HUDEP-2 (cell line): ENCODE data around the gene OLA1.

Experiments
- DNase-seq, 76 experiments: peaks; one replicate each; lab custom pipeline; 2025; ENCODE audit not compliant: unreplicated experiment in 76 of 76; lab: John Stamatoyannopoulos, UW

OLA1 gene

DNA sequence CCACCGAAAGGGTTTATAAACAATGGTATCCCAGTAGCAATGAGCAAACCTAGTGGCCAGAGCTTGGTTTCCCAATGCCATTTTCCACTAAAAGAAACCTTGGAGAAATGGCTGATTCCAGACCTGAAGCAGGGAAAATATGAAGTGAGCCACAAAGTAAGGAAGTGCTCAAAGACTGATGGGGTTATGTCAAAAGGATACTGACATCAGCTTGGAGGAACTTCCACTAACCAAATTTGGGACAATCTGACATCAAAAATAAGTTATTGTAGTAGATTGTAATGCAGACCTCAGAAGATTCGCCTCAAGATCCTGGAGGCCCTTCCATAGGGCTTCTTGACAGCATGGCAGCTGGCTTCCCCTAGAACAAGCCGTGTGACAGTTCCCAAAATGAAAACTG is 203.8 kb downstream of the OLA1 start:
- DNase-seq: no peak

DNA sequence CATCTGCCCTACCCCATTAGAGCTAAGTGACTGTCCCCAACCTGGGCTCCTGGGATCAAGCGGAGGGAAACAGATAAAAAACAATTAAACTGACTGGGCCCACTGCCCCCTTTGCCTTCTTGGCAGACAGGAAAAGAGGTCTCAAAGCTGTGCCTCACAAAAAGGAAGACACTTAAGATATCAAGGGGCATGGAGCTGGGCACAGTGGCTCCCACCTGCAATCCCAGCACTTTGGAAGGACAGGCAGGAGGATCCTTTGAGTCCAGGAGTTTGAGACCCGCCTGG is 208.0 kb downstream of the OLA1 start:
- no peak for DNase-seq

DNA sequence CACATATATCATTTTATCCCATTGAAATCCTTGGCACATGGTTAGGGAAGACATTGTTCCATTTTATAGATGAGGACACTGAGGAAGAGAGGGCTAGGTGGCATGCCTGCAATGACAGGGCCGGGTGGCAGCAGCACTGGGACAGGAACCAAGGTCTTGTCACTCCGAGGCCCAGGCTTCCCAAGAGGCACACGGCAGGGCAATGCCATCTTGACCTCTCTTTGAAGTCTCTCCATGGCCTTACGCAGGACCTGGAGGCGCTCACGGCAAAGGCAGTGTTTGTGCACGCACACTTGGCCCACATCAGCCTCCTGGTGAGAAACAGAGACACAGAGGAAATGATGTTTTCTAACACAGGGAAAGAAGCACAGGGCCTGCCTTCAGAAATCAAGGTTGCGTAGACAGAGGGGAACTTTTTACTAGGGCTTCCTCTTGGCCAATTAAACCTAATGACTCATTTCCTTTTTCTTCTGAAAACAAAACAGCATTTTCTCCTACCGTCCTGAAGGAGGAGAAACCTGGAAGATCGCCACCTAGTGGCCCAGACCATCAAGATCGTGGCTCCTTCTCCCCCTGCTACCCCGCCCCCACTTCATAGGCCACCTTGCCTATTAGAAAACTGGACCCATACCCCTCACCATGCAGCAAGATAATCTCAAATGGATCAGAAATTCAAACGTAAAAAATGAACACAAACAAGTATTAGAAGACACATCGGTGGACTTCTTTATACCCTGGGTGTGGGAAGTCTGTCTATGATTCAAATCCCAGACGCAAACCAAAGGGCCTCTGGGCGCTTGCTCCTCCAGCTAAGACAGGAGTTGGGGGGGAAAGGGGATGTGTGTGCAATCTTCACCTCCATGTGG is 208.5 kb downstream of the OLA1 start:
- DNase-seq: peak in 66 of 76 experiments; percentile 9 to 81 (median 51)

DNA sequence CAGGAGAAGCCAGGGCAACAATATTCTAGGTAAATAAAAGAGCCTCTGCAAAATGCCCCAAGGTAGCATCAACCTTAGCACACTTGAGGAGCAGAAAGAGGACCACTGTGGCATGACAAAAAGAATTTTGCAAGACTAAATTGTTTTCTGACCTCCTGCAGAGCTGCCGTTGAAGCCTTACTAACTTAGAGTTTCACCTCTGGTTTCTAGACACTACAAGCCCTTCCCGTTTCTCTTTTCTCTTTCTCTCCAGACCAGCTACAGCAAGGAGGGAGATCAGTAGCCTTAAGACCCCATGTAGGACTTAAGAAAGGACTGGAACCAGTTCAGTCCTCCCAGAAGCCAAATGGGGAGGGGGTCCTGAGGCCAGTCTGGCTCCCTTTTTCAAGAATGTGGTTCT is 209.9 kb downstream of the OLA1 start:
- no peak for DNase-seq

DNA sequence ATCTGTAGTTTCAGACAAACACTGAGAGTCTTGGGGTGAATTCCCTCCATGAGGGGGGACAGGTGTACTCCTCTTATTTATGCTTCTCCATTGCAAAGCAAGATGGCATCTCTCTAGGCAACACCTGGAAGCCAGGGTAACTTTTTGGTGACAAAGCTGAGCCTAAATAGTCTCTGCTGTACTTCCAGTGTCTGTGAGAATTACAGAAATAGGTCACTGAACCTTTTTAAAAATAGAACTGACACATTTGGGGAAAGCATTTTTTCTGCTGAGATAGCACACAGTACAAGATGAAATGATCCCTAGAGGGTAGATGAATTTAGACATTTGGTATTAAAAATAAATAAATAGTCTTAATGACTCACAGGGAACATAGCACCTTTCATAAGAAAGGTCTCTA is 211.5 kb downstream of the OLA1 start:
- no peak for DNase-seq

DNA sequence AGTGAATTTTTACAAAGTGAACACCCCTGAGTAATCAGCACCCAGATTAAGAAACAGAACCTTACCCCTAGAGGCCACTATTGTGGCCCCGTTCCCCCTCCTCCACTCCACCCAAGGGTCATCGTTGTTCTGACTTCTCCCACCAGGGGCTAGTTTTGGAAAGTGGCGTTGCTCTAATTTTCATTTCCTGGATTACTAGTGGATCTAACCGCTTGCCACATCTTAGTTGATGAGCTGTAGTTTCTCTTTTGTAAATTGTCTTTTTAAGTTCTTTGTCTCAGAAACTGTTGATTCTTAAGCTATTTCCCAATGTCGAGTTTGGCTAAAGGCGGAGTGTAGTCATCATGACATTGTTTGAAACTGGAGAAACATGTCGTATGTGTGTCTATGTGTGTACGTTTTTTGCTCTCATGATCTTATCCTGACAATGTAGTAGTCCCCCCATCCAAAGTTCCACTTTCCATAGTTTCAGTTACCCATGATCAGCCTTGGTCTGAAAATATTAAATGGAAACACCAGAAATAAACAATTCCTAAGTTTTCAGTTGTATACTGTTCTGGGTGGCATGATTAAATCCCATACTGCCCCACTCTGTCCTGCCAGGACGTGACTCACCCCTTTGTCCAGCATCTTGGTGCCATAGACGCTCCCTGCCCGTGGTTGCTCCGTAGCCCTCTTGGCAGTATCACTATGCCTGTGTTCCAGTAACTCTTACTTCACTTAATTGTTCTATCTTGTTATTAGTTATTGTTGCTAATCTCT is 212.2 kb downstream of the OLA1 start:
- DNase-seq: no peak

DNA sequence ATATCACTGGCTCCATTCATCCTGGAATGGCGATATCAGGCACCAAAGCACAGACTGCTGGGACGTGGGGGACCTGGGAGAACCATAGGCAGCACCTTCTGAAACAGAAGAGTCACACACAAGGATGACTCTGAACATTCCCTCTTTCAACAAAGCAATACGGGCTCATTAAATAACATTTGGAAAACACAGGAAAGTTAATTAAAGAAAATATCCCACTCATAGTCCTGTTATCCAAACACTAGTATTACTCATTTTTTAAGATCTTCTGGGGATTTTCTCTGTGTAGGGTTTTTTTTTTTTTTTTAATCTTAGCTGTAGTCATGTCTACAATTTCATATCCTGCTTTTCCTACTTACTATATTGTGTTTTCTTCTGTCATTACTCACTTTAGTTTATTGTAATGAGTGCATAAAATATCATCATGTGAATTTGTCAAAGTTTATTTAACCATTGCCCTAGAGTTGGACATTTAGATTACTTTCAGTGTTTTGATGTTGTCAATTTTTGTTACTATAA is 213.2 kb downstream of the OLA1 start:
- no peak for DNase-seq

DNA sequence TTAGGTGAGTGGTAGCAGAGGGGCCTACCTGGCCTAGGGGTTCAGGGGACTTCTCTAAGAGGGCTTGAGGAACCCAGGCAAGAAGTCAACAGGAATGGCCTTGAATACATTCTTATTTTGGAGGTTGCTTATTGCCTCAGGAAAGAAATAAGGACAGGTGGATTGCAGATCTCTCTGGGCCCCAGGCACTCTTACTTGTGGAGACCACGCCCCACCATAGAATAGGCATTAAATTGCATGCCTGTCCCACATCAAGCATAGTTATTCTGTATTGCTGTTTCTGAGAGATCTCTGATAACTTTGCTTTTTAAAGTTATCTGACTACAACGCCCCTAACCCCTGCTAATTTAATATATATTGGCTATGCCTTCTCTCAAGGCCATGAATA is 215.2 kb downstream of the OLA1 start:
- no peak for DNase-seq

DNA sequence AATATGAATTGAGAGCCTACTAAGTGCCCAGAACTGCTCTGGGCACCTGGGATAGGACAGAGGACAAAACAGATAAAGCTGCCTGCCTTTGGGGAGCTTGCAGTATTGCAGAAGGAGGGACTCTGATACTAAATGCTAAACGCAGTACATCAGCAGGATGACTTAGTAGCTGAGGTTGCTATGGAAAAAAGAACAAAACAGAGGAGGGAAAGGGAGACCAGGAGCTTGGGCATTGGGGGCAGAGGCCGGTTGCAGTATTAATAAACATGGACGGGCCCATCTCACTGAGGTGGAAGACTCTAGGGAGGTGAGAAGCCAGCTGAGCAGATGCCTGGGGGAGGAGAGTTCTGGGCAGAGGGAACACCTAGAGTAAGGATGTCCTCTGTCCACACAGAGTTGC is 217.1 kb downstream of the OLA1 start:
- DNase-seq: no peak

DNA sequence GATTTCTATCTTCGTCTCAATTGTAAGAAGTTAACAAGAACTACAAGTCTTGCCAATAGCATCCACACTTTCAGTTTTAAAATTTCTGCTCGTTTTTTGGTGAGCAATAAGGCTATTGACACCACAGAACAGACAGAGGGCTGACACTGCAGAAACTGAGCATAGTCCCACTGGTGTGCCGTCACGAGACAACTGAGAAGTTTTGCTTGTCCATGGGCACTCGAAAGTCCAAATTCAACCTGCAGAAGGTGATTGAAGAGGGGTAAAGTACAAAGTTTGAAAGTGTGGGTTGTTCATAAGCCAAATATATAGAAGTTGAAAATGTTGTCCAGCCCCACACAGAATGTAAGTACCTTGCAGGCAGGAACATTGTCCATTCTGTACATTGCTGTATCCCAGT is 219.4 kb downstream of the OLA1 start:
- no peak for DNase-seq

DNA sequence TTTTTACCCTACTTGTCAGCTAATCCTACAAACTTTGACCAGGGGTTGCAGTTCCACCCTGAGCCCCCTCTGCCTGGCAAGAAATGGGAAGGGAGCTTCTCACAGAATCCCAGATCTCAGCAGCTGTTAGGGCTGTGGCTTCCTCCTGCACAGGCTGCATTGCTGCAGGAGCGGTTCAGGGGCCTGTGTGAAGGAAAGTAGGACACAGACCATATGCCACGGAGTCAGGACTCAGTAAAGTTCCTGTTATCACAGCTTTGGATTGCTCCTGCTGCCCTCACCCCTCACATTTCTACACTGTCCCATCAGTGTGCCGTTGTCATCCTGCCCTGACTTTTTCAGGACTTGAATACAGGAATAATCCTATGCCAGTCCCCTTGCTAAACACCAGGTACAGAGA is 220.4 kb downstream of the OLA1 start:
- DNase-seq: no peak

DNA sequence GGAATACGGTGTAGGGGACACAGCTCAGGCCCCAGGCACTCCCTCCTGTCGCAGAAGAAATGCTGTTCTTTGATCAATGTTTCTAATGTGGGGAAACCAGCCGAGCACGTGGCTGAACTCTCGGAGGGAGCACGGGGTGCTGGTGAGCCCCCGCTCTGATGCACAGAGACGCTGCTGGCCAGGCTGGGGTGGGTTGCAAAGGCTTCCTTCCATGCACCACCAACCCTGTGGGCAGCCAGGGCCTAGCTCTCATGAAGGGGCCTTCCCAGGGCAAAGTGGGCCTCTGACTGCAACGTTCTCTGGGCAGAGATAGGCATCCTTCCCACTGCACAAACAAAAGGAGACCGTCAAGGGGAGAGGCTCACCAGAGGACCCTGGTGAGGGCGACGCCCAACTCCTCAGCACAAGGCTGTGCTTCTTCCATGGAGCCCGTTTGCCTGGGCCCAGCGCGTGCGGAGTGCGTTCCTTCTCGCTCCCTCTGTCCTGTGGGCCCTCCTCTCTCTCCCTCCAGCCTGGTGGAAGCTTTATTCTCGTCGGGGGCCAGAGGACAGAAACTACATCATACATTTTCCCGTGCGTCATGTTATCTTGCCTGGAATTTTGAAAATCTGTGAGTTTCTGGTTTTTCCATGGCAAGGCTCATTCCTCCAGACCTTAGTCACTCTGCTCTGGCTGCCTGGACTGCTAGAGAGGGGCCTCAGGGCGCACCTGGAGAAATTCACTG is 222.0 kb downstream of the OLA1 start:
- no peak for DNase-seq

DNA sequence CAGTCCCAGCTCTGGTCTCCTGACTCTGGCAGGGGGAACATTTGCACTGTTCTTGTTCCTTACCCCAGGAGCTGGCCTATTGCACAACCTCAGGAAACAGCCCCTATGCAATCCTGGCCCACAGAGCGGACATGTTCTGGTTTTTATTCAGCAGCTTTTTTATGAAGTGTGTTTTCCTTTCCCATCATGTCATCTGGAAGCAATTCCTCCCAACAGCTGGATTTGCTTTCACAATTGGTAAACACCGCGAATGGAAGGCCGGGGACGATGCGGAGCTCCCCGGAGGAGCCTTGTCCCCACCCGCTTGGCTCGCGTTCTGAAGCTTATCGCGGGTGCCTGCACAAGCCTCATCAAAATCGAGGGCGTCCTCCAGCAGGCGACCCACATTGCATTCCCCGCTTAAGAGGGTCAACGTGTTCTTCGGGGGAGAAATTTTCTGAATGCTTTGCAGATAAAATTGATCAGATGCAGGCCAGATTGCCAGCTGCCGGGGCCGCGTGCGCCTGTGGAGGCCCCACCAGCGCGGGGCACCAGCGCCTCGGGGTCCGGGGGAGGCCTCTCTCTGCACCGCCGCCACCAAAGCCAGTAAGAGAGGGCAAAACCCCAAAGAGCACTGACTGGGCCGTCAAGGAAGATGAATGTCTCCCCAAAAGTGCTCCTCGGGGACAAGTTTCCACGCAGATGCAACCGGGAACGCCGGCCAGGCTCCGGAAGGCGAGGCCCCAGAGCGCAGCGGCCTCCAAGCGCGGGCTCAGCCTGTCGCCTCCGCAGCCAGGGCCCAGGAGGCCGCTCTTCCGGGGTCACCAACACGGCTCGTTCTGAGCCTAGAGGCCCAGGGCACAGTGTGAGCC is 222.8 kb downstream of the OLA1 start:
- DNase-seq: no peak

DNA sequence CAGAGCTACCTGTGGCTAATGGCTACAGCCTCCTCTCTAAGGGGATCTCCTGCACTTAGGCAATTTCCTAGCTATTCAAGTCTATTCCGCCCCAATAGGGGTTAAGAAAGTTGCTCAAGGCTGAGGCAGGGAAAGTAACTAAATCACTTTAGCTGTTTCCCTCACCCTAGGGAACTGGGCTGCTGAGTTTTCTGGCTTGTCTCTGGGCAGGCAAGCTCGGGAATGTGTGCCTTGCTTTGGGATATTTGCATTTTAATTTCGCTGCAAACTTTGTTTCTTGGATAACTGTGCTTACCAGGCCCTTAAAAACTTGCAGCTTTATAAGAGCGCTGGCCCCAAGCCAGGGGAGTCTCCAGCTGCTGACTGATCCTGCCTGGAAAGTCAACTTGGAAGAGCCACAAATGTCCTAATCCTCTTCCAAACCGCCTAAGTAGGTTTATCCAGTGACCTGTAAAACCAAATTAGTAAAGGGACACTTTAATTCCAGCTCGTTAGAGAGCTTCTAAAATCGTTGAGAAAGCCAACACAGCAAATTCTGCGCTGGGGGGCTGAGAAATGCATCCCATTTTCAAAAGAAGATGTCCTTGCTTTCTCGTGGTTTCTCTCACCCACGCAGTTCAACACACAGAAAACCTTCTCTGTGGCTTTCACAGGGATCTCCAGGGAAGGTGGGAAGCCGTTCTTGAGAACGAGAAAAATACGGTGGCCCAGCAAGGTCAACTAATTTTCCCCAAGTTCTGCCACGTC is 223.6 kb downstream of the OLA1 start:
- DNase-seq: no peak

DNA sequence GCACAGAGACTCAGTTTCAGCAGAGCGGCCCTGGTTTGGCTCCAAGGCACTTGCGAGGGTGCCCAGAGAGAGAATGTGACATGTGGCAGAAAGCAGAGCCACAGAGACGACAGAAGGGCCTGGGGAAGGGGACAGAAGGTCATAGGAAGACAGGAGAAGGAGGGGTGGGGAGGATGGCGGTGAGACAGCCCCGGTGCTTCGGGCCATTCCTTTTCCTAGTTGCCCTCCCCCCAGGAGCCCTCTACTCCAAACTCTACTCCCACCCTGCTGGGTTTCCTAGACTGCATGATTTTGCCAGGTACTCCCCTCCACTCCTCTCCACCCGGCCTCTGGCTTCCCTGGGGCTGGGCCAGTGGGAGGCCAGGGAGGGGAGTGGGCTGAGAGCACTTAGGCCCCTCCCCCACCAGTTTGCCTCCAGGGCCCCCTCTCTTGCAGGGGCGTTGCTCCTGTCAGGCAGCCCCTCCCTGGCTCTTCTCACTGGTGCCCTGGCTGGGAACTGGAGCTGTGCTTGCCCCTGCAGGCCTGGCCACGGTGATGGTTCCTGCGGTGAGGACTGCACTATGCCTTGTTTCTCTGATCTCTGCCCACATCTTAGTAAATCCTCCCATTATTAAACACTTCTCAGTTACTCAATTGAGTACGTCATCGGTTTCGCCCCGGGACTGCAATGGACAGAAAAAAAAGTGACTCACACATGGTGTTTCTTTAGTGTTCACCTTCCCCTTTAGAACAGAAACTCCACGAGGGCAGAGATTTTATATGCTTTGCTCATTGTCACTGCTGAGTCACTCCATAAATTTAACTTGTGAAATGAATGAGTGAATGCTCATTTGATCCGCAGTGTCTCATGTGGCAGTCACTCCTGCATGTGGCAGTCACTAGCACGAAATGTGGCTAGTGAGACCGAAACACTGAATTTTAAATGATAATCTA is 224.5 kb downstream of the OLA1 start:
- no peak for DNase-seq
